Inflammatory macrophage (primary cell): Measurements from ENCODE around the gene DOCK4.
A peak's percentile ranks its signal among the peaks of the same experiment; 100 is the strongest.

ENCODE experiments used
- DNase-seq, 2 donors: peaks; one replicate each; pipeline ENCODE4 v3.0.0-alpha.2; 2020 to 2022

DOCK4 gene

GRCh38 chr7:111796671-111797070, 409.5 kb downstream of the DOCK4 start:
- no peak for DNase-seq

GRCh38 chr7:111789870-111790269, 416.3 kb downstream of the DOCK4 start:
- no peak for DNase-seq

- no peak for DNase-seq
These were observed 417.2 kb downstream of the DOCK4 start for GRCh38 chr7:111789048-111789320.

- no peak for DNase-seq
These were observed 417.7 kb downstream of the DOCK4 start for GRCh38 chr7:111788286-111789047.

- no peak for DNase-seq
These were observed 418.5 kb downstream of the DOCK4 start for GRCh38 chr7:111787741-111788140.

GRCh38 chr7:111787099-111787498, 419.1 kb downstream of the DOCK4 start:
- no peak for DNase-seq

- DNase-seq, result no peak
These were observed 421.1 kb downstream of the DOCK4 start for GRCh38 chr7:111785076-111785475.

- DNase-seq, result no peak
These were observed 421.9 kb downstream of the DOCK4 start for GRCh38 chr7:111784296-111784695.

- no peak for DNase-seq
These were observed 422.3 kb downstream of the DOCK4 start for GRCh38 chr7:111783854-111784253.

GRCh38 chr7:111780527-111780926, 425.7 kb downstream of the DOCK4 start:
- no peak for DNase-seq

- DNase-seq, result no peak
These were observed 431.0 kb downstream of the DOCK4 start for GRCh38 chr7:111775206-111775605.

GRCh38 chr7:111772716-111773115, 433.5 kb downstream of the DOCK4 start:
- DNase-seq, result no peak

- no peak for DNase-seq
These were observed 434.6 kb downstream of the DOCK4 start for GRCh38 chr7:111771638-111772037.

GRCh38 chr7:111770116-111770515, 436.1 kb downstream of the DOCK4 start:
- DNase-seq, result no peak

GRCh38 chr7:111765751-111766643, 440.2 kb downstream of the DOCK4 start:
- DNase-seq, result no peak

- DNase-seq, result peak in 1 of 2 donors; percentile 18
These were observed 442.9 kb downstream of the DOCK4 start for GRCh38 chr7:111763221-111763801.

GRCh38 chr7:111762799-111763198, 443.4 kb downstream of the DOCK4 start:
- no peak for DNase-seq

- no peak for DNase-seq
These were observed 444.0 kb downstream of the DOCK4 start for GRCh38 chr7:111762211-111762610.

GRCh38 chr7:111760043-111760442, 446.2 kb downstream of the DOCK4 start:
- no peak for DNase-seq

GRCh38 chr7:111758332-111758731, 447.9 kb downstream of the DOCK4 start:
- no peak for DNase-seq

GRCh38 chr7:111756687-111757178, 449.5 kb downstream of the DOCK4 start:
- DNase-seq, result peak in 1 of 2 donors; percentile 49

- no peak for DNase-seq
These were observed 450.8 kb downstream of the DOCK4 start for GRCh38 chr7:111755383-111755782.

- no peak for DNase-seq
These were observed 452.2 kb downstream of the DOCK4 start for GRCh38 chr7:111753968-111754367.
